ENCODE measurements around the gene CYB561D2. TPM values are rescaled to one million over a fixed set of nuclear protein-coding genes. Genes with fewer than 3 reads are reported as not detected.

CYB561D2 gene
- total RNA-seq, 1 experiment from 2014 or later: 19.3 TPM

DNA sequence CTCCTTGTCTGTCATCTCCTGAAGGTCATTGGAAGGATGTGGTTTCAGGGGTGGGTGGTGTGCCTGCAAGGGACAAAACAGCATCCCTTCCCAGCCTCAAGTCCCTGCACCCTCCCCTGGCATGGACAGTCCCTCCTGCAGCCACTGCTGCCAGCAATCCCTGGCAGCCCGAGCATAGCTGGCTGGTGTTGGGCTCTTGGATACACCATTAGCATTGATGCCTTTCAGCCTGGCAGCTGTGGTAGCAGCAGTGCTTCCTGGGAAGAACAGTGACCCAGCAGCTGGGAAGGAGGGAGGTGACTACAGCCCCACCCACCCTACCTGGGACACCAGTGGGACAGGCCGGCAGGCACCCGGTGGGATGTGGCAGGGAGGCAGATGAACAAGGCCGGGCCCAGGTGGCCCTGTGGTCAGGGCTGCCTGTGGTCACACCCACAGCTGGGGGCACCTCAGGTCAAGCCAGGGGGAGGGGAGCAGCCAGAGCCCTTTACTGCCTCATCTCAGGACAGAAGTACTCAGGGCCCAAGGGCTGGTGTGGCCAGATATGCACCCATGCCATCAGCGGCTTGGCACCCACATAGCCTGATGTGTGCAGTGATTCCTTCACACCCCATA lies 41.5 kb downstream of the CYB561D2 start:
- peak in 1 of 2 experiments; percentile 70 for DNase-seq
- no peak overlapping the region for H3K4me2 ChIP-seq
- intact Hi-C loops (cut with micrococcal nuclease; ENCODE audit: unreplicated experiment): no loop called here

DNA sequence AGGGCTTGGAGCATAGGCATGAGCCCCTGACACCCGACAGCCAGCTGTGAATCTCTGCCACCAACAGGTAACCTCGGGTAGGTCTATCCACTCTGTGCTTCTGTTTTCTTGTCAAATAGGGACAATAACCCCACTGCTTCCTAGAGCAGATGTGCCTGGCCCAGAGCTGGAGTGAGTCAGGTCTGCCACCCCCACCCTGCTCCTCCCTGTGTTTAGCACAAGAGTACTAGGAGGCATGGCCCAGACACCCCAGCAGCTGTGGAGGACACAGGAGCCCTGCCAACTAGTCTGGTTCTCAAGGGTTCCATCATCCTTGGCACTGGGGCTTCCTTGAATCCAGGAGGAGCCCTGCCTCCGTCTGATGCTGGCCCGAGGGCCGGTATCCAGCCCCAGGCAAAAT lies 42.4 kb downstream of the CYB561D2 start:
- Histone ChIP-seq H3K9me3 (ENCODE audit: insufficient read depth, low read depth) (no peaks in the 10 kb centered on the region), H2AFZ (no peak overlapping the region), H3K4me1 (replicated peaks; ENCODE audit: insufficient read depth) (peaks cover 22% of the 10 kb centered on the region), H3K79me2 (ENCODE audit: low read depth) (no peaks in the 10 kb centered on the region), H3K4me2 (no peak overlapping the region), H3K27me3 (ENCODE audit: insufficient read depth, low read depth) (no peaks in the 10 kb centered on the region), H3K9me2 (ENCODE audit: insufficient read depth) (no peaks in the 10 kb centered on the region), H3F3A (ENCODE audit: insufficient read depth, low read depth) (peaks cover 4% of the 10 kb centered on the region; the same call in 1 of the 2 replicates), H3K4me3 (no peak overlapping the region), H3K36me3 (ENCODE audit: low read depth) (no peaks in the 10 kb centered on the region), H4K20me1 (ENCODE audit: insufficient read depth) (no peaks in the 10 kb centered on the region), H3K27ac (no peak overlapping the region)
- intact Hi-C loops (cut with micrococcal nuclease; ENCODE audit: unreplicated experiment): no loop called here
- DNase-seq: no peak
- no TSS peak for BruUV-seq (replicated peaks)
- ChIA-PET POLR2A (ENCODE audit: unreplicated experiment) (no interaction called here), CTCF (interaction anchor here (0.6 kb wide), 1 partner anchor 54 kb away, joined by 10 read pairs; no protein-coding TSS in a partner anchor)
- TF ChIP-seq EZH2 (IDR thresholded peaks at IDR 0.05; ENCODE audit: low read depth): no peak
- TF ChIP-seq, protein P1, sequence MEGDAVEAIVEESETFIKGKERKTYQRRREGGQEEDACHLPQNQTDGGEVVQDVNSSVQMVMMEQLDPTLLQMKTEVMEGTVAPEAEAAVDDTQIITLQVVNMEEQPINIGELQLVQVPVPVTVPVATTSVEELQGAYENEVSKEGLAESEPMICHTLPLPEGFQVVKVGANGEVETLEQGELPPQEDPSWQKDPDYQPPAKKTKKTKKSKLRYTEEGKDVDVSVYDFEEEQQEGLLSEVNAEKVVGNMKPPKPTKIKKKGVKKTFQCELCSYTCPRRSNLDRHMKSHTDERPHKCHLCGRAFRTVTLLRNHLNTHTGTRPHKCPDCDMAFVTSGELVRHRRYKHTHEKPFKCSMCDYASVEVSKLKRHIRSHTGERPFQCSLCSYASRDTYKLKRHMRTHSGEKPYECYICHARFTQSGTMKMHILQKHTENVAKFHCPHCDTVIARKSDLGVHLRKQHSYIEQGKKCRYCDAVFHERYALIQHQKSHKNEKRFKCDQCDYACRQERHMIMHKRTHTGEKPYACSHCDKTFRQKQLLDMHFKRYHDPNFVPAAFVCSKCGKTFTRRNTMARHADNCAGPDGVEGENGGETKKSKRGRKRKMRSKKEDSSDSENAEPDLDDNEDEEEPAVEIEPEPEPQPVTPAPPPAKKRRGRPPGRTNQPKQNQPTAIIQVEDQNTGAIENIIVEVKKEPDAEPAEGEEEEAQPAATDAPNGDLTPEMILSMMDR (conservative IDR thresholded peaks at IDR 0.05): no peak

More for the DNA sequence above, 41.5 kb downstream of the CYB561D2 start:
- H3F3A ChIP-seq (ENCODE audit: insufficient read depth, low read depth): peaks cover 4% of the 10 kb centered on the region; the same call in 1 of the 2 replicates
- no peaks in the 10 kb centered on the region for H3K79me2 ChIP-seq (ENCODE audit: low read depth)
- no peaks in the 10 kb centered on the region for H3K36me3 ChIP-seq (ENCODE audit: low read depth)
- H4K20me1 ChIP-seq (ENCODE audit: insufficient read depth): no peaks in the 10 kb centered on the region
- H3K9me2 ChIP-seq (ENCODE audit: insufficient read depth): no peaks in the 10 kb centered on the region
- no peak overlapping the region for H3K27ac ChIP-seq
- H3K27me3 ChIP-seq (ENCODE audit: insufficient read depth, low read depth): no peaks in the 10 kb centered on the region
- POLR2A ChIA-PET (ENCODE audit: unreplicated experiment): no interaction called here
- no peak overlapping the region for H2AFZ ChIP-seq
- no TSS peak for BruUV-seq (replicated peaks)
- H3K4me1 ChIP-seq (replicated peaks; ENCODE audit: insufficient read depth): peaks cover 22% of the 10 kb centered on the region
- TF ChIP-seq, protein P1 (conservative IDR thresholded peaks at IDR 0.05): no peak
- TF ChIP-seq EZH2 (IDR thresholded peaks at IDR 0.05; ENCODE audit: low read depth): no peak
- H3K9me3 ChIP-seq (ENCODE audit: insufficient read depth, low read depth): no peaks in the 10 kb centered on the region
- CTCF ChIA-PET: no interaction called here
- H3K4me3 ChIP-seq: no peak overlapping the region

DNA sequence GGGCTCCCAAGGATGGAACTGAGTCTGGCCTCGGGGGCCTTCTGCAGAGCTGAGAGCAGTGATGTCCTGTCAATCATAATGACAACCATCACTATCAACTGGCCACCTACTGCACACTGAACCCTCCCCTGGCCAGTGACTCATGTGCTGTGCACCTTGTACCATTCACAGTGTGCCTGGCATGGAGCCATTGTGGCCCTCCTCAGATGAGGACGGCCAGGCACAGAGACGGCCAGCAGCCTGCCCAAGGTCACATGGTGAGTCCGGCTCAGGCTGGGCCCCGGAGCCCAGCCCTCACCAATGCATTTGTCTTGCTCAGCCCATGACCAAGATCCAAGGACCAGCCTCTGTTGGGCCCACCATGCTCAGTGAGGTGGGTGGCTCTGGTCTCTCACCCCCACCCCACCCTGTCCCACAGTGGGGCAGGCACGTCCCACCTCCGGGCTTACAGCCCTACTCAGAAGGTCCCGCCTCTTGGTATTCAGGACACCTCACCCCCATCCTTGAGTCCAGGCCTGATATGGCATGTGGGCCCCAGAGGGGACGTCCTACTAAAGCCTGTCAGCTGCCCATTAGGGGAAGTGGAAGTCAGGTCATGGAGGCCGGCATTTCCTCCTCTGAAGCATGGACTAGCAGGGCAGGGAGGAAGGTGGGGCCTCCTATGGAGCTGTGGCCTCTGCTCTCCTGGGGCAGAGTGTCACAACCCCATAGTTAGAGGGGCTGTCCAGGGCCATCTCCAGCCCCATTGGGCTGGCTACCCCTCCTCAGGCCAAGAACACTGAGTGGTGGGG lies 44.6 kb downstream of the CYB561D2 start:
- peaks cover 22% of the 10 kb centered on the region for H3K4me1 ChIP-seq (replicated peaks; ENCODE audit: insufficient read depth)
- no peaks in the 10 kb centered on the region for H3K79me2 ChIP-seq (ENCODE audit: low read depth)
- no peaks in the 10 kb centered on the region for H4K20me1 ChIP-seq (ENCODE audit: insufficient read depth)
- H3K36me3 ChIP-seq (ENCODE audit: low read depth): no peaks in the 10 kb centered on the region
- no peak for DNase-seq
- no peaks in the 10 kb centered on the region for H3K27me3 ChIP-seq (ENCODE audit: insufficient read depth, low read depth)
- H3F3A ChIP-seq (ENCODE audit: insufficient read depth, low read depth): peaks cover 4% of the 10 kb centered on the region; the same call in 1 of the 2 replicates
- POLR2A ChIA-PET (ENCODE audit: unreplicated experiment): no interaction called here
- no peak overlapping the region for H3K4me3 ChIP-seq
- H3K9me3 ChIP-seq (ENCODE audit: insufficient read depth, low read depth): no peaks in the 10 kb centered on the region
- H2AFZ ChIP-seq: no peak overlapping the region
- BruUV-seq (replicated peaks): no TSS peak
- intact Hi-C loops (cut with micrococcal nuclease; ENCODE audit: unreplicated experiment): no loop called here
- no peak overlapping the region for H3K27ac ChIP-seq
- TF ChIP-seq, protein P1 (conservative IDR thresholded peaks at IDR 0.05): no peak
- CTCF ChIA-PET: no interaction called here
- no peaks in the 10 kb centered on the region for H3K9me2 ChIP-seq (ENCODE audit: insufficient read depth)
- no peak overlapping the region for H3K4me2 ChIP-seq

All from PC-9 (cell line).